Activated CD8-positive, alpha-beta memory T cell treated with anti-CD3 and anti-CD28 coated beads, Interleukin-2, amount 50 U/mL, for 24 hours (primary cell): Measurements from ENCODE around the gene CAMK1.
A peak's percentile ranks its signal among the peaks of the same experiment; 100 is the strongest.

ENCODE experiments used
- DNase-seq: peaks from one replicate; pipeline ENCODE4 v3.0.0-alpha.2; 2020; ENCODE audit errors: extremely low read depth

Gene CAMK1

DNA sequence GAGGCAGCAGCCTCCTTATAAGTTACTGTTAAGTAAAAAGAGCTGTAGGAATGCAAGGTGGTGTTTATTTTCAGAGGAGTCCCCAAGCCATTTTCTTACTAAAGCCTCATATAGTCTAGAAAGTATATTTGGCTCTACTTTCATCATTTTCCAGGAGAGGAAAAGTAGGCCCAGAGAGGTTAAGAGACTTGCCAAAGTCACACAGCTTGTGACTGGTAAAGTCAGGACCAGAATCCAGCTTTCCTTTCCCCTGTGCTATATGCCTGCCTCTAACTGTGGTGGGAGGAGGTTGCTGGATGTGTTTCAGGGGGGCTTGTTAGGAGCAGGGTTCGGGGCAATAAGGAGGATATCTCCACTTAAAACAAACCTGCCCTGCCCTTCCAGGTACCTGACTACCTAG, 27.2 kb downstream of the CAMK1 start:
- DNase-seq, result no peak

DNA sequence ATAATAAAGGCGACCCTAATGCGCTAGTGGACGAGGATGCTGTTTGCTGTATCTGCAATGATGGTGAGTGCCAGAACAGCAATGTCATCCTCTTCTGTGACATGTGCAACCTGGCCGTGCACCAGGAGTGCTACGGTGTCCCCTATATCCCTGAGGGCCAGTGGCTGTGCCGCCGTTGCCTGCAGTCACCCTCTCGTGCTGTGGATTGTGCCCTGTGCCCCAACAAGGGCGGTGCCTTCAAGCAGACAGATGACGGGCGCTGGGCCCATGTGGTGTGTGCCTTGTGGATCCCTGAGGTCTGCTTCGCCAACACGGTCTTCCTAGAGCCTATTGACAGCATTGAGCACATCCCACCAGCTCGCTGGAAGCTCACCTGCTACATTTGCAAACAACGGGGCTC, 30.6 kb downstream of the CAMK1 start:
- DNase-seq, result no peak

DNA sequence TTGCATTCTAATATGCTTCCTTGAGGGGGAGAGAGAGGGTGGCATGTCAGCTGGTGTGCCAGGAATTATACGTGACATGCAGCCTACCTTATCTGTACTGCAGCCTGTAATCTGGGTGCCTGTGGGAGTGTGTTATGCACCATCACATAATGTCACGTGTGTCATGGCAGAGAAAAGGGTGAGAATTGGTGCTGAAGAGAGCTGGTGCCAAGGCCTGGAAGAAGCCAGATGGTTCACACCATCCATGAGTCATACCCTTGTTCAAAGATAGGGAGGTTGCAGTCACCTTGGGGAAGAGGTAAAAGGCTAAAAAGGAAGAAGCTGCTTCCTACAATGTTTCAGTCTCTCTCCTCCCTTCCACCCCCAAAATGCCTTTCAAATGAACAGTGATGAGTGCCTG, 32.9 kb downstream of the CAMK1 start:
- no peak for DNase-seq

DNA sequence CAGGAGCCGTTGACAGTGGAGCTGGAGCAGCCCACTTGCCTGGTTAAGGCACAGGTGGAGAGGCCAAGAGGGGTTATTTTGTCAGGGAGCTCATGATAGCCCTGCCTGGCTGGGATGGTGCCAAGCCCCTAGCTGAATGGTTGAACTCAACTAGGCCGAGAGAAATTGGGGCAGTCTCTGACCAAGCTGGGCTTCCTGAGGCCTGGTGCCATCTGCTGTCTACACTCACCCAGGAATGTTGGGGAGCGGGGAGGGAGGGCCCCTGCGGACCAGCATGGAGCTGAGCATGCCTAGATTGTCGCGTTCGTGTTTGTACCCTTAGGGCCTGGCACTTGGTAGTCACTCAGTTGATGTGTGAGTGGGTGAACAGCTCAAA, 37.0 kb downstream of the CAMK1 start:
- no peak for DNase-seq

DNA sequence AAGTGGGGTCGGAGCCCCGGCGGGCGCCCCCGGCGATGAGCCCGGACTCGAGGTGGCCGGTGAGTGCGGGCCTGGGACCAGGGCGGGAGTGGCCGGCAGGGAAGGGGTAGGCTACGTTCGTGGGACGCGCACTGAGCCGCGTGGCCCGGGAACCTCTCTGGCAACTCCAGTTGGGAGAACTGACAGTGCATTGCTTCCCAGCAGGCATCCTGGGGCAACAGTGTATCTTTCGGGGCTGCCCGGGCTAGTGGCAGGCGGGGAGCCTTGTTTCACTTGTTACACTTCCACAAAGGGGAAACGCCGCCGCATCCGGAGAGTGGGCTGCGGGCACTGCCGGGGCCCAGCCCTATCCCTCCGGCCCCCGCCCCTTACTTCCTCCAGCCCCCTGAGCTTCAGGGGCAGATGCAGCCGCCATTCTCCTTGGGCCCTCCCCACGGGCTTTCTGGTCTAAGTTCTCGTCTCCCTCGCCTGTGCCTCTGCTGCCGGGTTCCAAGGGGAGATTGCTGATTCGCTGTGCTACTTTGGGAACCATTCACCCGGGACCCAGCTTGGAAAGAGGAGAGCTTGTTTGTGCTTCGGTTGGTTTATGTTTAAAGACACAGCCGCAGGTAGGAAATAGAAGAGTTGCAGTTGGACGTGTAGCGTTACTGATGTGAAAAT, 37.5 kb downstream of the CAMK1 start:
- no peak for DNase-seq

DNA sequence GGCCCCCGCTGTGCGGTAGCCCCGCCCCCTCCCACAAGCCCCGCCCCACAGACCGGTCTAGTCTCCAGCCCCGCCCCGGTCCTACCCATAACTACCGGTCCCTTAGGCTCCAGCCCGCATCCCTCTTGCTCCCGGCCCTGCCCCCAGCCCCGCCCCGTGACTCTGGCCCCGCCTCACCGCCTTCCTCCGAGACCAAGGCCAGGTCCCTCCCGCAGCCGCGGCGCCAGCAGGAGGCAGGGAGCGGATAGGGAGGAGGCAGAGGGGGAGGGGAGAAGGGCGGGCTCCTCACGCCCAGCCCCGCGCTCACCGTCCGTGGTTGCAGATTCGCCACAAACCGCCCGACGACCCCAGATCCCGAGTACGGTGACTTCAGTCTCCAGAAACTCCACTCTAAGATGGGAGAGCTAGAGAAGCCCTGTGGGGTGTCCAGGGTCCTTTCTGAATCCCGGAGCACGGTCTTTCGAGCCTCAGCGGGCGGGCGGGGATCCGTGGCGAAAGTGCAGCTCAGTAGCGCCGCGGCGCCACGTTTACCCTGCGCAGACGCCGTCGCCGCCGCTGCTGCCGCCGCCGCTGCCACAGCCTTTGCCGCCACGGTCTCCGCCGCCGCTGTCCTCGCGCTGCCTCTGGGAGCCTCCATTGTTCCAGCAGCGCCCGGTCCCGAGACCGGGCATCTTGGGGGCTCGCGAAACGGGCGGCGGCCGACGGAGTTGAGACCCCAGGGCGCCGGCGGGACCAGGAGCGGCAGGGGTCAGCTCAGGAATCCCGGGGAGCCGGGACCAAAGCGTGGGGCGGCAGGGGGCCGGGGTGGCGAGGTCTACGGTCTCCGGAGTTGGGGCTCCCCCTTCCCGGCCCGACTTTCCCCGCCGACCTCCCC, 38.3 kb downstream of the CAMK1 start, which contains the start of gene BRPF1:
Gene BRPF1, plus strand, starts transcription at position 530 of the 874 bp plus-strand sequence. CDS start 2,406 bp downstream, outside the sequence.
- DNase-seq, result peak; percentile 98

DNA sequence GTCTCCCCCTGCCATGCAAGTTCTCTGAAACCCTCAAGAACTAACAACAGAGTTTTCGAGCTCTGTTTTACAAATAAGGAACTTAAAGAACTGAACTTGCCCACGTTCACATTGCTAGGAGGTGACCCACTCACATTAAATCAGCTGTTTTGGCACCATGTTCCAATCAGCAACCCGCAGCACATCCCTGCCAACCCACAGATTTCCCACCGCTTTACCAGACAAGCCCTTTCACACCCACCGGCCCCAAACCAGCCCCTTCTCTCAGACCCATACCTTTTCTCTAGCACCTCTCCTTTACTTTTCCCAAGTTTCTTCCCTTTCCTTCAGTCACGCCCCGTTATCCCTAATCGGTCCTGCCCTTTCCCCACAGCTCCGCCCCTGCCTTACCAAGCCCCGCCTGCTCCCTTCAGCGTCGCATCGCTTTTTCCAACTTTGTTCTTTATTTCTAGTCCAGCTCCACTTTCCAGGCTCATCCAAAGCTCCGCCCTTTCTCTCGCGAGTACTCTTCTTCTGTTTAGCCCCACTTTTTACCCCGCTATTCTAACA, 39.0 kb downstream of the CAMK1 start:
- no peak for DNase-seq

DNA sequence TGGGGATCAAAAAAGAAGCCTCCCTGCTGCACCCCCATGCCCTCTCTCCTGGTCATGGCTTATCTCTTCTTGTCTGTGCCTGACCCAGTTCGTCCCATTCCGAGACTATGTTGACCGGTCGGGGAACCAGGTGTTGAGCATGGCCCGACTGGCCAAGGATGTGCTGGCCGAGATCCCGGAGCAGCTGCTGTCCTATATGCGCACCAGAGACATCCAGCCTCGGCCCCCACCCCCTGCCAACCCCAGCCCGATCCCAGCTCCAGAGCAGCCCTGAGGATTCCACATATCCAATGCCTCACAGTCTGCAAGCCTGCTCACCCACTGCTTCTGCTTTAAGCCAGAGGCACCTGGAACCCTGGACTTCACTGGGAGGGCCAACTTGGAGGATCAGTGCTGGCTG, 40.3 kb downstream of the CAMK1 start:
- no peak for DNase-seq

DNA sequence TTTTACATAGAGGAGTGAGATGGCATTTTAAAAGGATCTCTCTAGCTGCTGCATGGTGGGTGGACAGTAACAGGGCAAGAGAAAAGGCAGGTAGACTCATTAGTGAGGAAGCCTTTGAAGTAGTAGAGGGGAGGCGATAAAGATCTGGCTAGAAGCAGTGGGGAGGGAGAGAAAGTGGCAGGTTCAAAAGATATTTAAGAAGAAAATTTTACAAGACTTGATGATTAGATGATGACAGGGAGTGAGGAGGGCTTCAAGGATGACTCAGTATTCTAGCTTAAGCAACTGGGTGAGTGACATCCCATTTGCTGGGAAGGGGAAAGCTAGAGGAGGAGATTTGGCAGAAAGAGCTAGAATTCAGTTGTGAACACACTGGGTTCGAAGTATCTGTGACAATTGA, 42.0 kb downstream of the CAMK1 start:
- DNase-seq, result no peak

DNA sequence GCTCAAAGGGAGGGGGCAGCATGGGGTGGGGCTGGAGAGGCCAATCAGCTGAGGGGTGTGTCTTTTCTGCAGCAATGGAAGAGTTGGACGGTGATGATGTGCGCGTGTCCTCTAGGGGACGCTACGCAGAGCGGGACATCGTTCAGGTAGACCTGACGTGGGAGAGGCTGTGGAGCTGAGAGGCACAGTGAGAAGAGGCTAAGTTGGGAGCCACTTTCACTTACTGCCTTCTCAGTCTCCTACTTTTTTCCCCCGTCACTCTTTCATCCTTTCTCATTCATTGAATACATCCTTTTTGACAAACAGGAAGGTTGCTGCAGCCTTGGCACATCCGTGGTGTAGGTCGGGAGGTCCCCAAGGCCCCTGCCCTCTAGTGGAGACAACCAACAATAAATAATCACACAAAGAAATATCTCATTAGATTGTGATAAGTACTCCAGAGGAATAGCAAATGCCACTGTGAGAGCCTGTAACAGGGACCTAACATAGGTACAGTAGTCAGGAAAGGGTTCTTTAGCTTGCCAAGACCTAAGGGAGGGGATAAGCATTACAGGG, 42.6 kb downstream of the CAMK1 start:
- no peak for DNase-seq

DNA sequence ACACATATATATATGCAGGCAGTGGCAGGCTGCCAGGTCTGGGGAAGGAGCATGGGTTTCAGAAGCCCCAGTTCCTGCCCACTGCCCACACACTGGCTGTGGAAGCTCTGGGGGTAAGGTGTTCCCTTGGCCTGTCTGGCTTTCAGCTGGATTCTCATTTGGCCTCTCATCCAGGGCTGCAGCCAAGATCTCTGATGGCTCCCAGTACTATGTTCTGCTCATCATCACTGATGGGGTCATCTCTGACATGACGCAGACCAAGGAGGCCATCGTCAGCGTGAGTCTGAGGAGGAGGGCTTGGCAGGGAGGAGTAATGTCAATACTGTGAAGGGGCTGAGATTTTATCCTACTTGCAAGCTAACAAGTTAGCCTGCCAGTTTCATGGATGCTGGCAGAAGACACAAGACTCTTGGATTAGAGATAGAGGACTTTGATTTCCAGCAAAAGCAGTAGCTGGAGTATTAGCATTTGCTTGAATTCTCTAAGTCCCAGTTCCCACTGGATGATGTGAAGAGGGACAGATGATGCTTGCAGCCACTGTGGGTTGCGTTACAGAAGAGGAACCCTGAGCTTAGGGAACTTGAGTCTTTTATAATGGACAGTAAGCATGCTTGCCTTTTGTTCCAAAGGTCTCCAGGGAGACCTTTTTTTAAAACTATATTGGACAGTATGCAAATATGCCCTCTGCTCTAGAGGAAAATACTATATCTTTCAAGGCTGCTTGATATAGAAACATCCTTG, 43.8 kb downstream of the CAMK1 start:
- DNase-seq, result no peak

DNA sequence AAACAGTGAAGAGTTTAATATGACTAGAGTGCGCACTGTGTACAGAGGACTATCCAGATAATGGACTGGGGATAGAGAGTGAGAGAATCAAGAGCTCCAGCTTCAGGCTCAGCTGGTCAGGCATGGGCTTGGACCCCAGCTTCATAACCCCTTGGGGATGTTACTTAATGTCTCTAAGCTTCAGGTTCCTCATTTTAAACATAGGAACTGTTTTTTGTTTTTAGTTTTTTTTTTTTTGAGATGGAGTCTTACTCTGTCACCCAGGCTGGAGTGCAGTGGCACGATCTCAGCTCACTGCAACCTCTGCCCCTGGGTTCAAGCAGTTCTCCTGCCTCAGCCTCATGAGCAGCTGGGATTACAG, 48.1 kb downstream of the CAMK1 start:
- no peak for DNase-seq

DNA sequence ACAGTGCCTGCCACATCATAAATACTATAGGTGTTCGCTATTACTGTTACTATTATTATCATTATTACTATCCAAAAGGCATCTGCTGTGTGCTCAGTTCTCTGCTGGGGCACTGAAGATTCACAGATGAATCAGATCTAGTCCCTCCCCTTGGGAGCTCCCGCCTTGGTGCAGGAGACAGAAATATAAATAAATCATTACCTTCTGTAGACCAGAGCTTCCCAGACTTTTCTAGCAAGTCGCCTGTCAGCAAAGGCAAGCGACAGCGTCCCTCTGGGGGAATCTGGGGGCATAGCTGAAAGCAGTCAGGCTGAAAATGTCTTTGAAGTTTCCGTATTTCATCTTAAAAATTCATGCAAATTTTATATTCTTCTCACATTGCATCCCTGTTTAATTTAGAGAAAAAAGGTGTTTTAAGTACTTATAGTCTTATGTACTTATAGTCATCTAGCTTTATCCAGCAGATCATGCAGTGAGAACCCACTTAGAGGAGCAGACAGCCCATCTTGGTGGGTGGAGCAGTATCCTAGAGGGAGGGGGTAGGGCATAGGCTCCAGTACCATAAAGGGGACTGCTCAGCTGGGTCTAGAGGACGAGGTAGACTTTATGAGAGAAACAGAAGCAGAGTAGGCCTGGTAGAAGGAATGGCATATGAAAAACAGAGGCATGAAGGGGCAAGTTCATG, 48.6 kb downstream of the CAMK1 start:
- DNase-seq, result no peak

DNA sequence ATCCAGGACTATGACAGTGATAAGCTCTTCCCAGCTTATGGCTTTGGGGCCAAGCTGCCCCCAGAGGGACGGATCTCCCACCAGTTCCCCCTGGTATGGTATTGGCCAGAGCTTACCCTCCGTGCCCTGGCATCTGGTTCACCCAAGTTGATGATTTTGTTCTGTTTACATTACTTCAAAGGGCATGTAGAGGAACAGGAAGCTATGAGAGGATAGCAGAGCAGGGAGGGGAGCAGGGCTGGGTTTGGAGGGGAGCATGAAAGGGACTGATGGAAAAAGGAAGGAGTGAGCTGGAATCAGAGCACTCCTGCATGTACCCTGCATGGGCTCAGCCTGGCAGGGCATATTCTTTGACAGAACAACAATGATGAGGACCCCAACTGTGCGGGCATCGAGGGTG, 51.6 kb downstream of the CAMK1 start:
- DNase-seq, result no peak

DNA sequence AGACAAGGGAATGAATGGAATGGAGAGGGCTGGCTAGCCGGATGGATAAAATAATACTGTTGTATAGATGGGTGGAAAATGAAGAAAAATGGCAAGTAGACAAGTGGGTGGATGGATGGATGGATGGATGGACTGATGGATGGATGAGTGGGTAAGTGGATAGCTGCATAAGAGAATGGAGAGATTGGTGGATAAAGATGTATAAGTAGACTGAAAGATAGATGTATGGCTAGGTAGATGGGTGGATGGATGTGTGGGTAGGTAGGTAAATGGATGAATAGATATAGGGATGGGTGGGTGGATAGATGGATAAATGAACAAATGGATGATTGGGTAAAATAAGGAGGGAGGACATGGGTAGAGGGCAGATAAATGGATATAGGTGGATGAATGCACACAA, 52.2 kb downstream of the CAMK1 start:
- no peak for DNase-seq

DNA sequence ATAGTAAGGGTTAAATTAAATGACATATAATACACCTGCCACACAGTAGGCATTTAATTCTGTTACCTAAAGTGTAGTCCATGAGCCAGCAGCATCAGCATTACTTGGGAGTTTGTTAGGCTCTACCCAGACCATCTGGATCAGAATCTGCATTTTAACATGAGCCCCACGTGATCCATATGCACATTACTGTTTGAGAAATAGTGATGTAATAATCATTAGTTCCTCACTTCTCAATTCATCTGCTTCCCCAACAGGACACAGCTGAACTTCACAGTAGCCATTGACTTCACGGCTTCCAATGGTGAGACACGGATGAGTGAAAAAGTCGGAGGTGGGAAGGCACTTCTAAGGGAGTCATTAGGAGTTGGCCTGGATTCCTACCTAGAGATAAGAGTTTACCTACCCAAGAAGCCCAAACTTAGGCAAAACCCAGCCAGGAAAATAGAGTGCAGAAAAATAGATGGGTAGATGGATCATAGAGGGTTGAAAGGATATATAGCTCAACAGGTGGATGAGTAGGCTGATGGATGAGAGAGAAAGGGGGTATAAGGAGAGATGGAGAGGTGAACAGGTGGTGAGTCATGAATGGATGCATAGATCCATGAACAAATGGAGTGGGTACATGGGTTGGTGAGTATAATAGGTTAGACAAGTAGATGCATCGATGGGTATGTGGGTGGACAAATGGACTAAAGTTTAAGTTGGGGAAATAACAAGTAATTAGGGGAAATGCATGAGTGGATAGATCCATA, 52.8 kb downstream of the CAMK1 start:
- no peak for DNase-seq

DNA sequence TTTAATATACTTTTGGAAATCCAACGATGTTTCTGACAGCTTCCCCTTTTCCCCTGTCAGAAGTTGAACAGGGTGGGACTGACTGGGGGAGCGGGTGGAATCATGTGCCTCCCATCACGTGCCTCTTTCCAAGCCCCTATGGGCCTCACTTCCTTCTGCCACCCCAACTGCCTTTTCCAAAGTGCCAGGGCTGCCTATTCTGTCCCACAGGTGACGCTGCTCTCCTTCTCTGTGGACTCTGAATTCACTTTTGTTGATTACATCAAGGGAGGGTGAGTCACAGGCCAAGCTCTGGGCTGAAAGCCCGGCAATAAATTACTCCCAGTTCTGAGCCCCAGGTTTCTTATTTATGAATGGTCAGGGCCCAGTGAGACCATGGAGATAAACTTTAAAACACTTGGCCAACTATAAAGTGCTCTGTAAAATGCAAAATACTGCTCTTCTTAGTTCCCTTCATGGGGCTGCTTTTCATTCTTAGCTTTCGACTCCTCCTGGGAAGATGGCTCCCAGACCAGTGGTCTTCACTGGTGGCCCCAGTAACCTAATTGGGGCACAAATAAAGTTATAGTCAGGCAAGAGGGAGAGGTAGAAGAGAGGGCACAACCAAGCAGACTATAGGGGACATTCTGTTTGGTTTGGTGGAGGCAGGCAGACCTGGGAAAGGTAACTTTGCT, 53.8 kb downstream of the CAMK1 start:
- DNase-seq, result no peak

DNA sequence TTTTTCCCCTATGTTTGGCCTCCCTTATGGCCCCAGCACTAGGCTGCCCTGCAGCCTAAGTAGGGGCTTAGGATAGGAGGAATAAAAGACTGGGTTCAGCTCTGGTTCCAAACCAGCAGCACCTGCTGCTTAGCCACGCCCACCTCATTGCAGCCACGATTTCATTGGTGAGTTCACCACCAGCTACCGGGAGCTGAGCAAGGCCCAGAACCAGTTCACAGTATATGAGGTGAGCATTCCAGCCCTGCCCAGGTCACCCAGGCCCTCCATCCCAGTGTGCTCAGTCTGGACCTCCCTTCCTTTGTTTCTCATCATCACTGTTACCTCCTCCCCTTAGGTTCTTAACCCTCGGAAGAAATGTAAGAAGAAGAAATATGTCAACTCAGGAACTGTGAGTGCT, 54.6 kb downstream of the CAMK1 start:
- no peak for DNase-seq

DNA sequence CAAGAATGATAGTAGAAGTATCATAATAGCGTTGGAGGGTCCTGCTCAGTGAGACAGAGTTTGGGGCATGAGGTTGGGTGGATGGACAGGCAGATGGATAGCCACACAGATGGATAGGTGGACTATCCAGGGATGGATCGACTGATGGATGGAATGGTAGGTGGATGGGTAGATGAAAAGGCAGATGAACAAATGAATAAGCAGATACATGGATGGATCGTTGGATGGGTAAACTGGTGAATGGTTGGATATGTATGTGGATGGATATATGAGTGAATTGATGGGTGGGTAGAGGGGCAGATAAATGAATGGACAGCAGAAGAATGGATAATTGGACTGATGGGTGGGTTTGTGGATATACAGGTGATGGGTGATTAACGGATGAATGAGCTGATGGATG, 56.6 kb downstream of the CAMK1 start:
- no peak for DNase-seq

DNA sequence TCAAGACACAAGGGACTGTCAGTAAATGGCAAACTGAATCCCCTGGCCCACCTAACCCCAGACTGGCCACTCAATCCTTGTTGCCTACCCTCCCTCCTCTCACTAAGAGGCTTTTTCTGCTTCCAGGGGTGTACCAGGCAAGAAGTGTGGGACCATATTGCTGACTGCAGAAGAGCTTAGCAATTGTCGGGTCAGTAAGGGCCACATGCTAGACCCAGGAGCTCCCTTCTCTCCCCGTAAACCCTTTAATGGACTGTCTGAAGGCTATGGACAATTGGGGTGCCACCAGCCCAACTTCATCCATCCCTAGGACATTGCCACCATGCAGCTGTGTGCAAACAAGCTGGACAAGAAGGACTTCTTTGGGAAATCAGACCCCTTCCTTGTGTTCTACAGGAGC, 57.3 kb downstream of the CAMK1 start:
- DNase-seq, result no peak
